T-cell (primary cell): ENCODE measurements around the gene CEBPE. TPM values are rescaled to one million over a fixed set of nuclear protein-coding genes. Genes with fewer than 3 reads are reported as not detected.

Experiments
- ATAC-seq, 4 experiments: fragments of 200-7000 bp in 3 of 4; fragments of 150-1000 bp in 1 of 4; cut with Tn5 transposase; replicated peaks in 1 of 4; 1 replicate in 3 of 4; 2 replicates in 1 of 4; pipeline ENCODE4 v1.10.0; 2021; ENCODE audit warnings: moderate library complexity in 3 of 4, mild to moderate bottlenecking in 2 of 4, moderate number of reproducible peaks in 1 of 4
- CTCF ChIA-PET, 2 donors: fragments of 300-600 bp; sonication (Branson Sonifier 250); formaldehyde crosslinking; loops; one replicate each; lab custom pipeline; 2022; ENCODE audit warnings: antibody characterized with exemption in 2 of 2; lab: Charles Lee
- POLR2A ChIA-PET, 2 donors: fragments of 300-600 bp; sonication (Branson Sonifier 250); formaldehyde crosslinking; loops; one replicate each; lab custom pipeline; 2022; ENCODE audit warnings: antibody characterized with exemption in 2 of 2; lab: Charles Lee
- DNase-seq, 35 experiments: peaks; one replicate each; pipeline versions ENCODE4 v3.0.0 to v3.0.0-alpha.2; 2013 to 2023
- H3K27ac ChIP-seq: one replicate; pipeline ENCODE4 v1.5.1; 2013; ENCODE audit warnings: low read length
- H3K27me3 ChIP-seq, 2 experiments: replicated peaks in 1 of 2; 1 replicate in 1 of 2; 2 replicates in 1 of 2; pipeline versions ENCODE4 v1.6.1 to v1.7.0; 2013; ENCODE audit warnings: low read length in 1 of 2, mixed read lengths in 1 of 2; ENCODE audit not compliant: control insufficient read depth in 2 of 2, insufficient read depth in 2 of 2; ENCODE audit errors: extremely low read depth in 1 of 2
- H3K36me3 ChIP-seq, 2 donors: 1 replicate in 1 of 2; 2 replicates in 1 of 2; pipeline versions ENCODE4 v1.6.1 to v1.7.0; 2013; ENCODE audit warnings: low read length in 1 of 2; ENCODE audit not compliant: control insufficient read depth in 2 of 2, insufficient read depth in 1 of 2; ENCODE audit errors: extremely low read depth in 1 of 2
- H3K4me1 ChIP-seq, 2 experiments: 1 replicate in 1 of 2; 2 replicates in 1 of 2; pipeline versions ENCODE4 v1.6.1 to v1.7.0; 2013; ENCODE audit warnings: low read length in 2 of 2, mixed read lengths in 1 of 2; ENCODE audit not compliant: insufficient read depth in 2 of 2, control insufficient read depth in 1 of 2; ENCODE audit errors: extremely low read depth in 1 of 2
- H3K4me3 ChIP-seq, 2 donors: 1 replicate in 1 of 2; 2 replicates in 1 of 2; pipeline versions ENCODE4 v1.5.1 to v1.7.0; 2013; ENCODE audit warnings: mild to moderate bottlenecking in 2 of 2, low read length in 1 of 2, moderate library complexity in 1 of 2; ENCODE audit not compliant: control insufficient read depth in 1 of 2; ENCODE audit errors: extremely low read depth in 1 of 2
- H3K9me3 ChIP-seq: 2 replicates; pipeline ENCODE4 v1.7.0; 2013
- H3K27ac Mint-ChIP-seq, 2 donors: one replicate each; pipeline ENCODE4 v1.8.0; 2020 to 2021; ENCODE audit warnings: mild to moderate bottlenecking in 2 of 2, mixed read lengths in 2 of 2
- H3K27me3 Mint-ChIP-seq, 2 donors: one replicate each; pipeline ENCODE4 v1.8.0; 2021 to 2022; ENCODE audit warnings: mixed read lengths in 2 of 2
- H3K36me3 Mint-ChIP-seq: one replicate; pipeline ENCODE4 v1.8.0; 2021; ENCODE audit warnings: mixed read lengths
- H3K4me1 Mint-ChIP-seq, 3 donors: one replicate each; pipeline ENCODE4 v1.8.0; 2020 to 2022; ENCODE audit warnings: mixed read lengths in 3 of 3, mild to moderate bottlenecking in 1 of 3
- H3K4me3 Mint-ChIP-seq, 3 donors: one replicate each; pipeline ENCODE4 v1.8.0; 2020 to 2022; ENCODE audit warnings: mild to moderate bottlenecking in 3 of 3, mixed read lengths in 3 of 3, moderate library complexity in 3 of 3
- H3K9me3 Mint-ChIP-seq, 3 donors: one replicate each; pipeline ENCODE4 v1.8.0; 2020 to 2022; ENCODE audit warnings: mixed read lengths in 3 of 3
- WGBS: methylation state at CpG from one replicate; pipeline ENCODE4 v1.1.5; 2013; ENCODE audit warnings: missing lambda C conversion rate; ENCODE audit not compliant: insufficient coverage; 5-methylcytosine and 5-hydroxymethylcytosine counted together
- total RNA-seq, 35 experiments: library from RNA in 6 of 35; stranded (reverse) in 6 of 35; fragments of 120-200 nt in 1 of 35; gene quantifications; one replicate each; pipeline versions ENCODE4 v1.2.1 to v1.2.4 and lab custom pipeline; 2013 to 2026

Gene CEBPE
- total RNA-seq, 5 donors from 2014 or later (not counting 1 experiment from before 2014, with no cell fraction given) = 0.33 to 0.82 (median 0.53) TPM

DNA sequence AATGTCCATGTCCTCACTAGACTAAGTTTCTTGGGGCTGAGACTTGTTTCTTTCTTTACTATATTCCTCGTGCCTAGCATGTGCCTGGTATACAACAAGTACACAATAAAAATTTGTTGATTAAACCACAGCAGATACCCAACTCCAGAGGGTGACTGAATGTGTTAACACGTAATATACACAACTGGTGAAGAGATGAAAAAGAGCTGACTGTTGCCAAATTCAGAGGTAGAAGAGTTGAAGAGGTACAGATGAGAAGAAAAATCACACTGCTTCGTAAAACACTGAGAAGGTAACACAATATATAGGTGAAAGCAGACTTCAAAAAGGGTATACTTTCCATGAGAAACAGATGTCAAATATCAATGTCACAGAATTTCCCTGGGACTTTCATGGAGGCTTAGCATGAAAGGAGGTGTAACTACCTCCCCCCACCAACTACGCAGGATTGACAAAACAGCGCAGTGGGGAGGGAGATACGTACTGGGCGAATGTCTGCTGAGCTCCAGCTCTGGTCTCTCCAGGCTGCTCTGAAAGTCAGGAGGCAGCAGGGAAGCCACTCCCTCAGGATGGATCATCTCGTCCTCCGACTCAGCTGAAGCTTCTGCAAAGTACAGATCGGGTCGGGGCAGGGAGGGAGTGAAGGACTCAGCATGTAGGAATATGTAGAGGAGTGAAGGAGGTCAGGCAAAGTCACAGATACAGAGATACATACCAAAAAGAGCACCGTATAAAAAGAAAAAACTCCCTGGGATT, 29.4 kb downstream of the CEBPE start:
- Histone ChIP-seq H3K4me3 (no peak overlapping the region), H3K27ac (no peak overlapping the region), H3K36me3 (peaks cover 3 to 83% of the 10 kb centered on the region in 2 donors), H3K27me3 (no peaks in the 10 kb centered on the region), H3K4me1 (peaks cover 11 to 12% of the 10 kb centered on the region in 2 experiments), H3K9me3 (no peaks in the 10 kb centered on the region)
- H3K27me3 Mint-ChIP-seq = no peaks in the 10 kb centered on the region
- CTCF ChIA-PET = interaction anchor here (1.1 to 2.3 kb wide), 3 partner anchors 12 to 66 kb away, joined by 3 to 8 read pairs (median 6); no protein-coding TSS in a partner anchor
- no peaks in the 10 kb centered on the region for H3K9me3 Mint-ChIP-seq
- H3K4me1 Mint-ChIP-seq = peaks cover 31 to 60% (median 57%) of the 10 kb centered on the region in 3 donors
- no peak overlapping the region for H3K27ac Mint-ChIP-seq
- peaks cover 43% of the 10 kb centered on the region for H3K36me3 Mint-ChIP-seq
- ATAC-seq (no peak), DNase-seq (peak in 1 of 35 experiments; percentile 2)
- POLR2A ChIA-PET = interaction anchor here in 1 of 2 donors (0.5 to 0.6 kb wide), 2 partner anchors 10 to 72 kb away, joined by 4 to 7 read pairs; no protein-coding TSS in a partner anchor
- 96% methylated on average over 5 of the region's 12 CpGs for WGBS
- no peak overlapping the region for H3K4me3 Mint-ChIP-seq

DNA sequence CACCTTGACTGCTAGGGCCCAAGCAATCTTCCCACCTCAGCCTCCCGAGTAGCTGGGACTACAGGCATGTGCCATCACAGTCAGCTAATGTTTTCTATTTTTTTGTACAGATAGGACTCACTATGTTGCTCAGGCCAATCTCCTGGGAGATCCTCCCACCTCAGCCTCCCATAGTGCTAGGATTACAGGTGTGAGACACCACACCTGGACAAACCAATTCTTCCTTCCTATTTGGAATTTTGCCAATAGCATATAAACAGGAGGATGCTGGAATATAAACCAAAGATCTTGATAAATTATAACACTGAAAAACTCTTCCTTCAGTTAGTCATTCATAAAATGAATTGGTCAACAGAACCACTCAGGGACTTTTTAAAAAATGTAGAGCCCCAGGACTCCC, 32.5 kb downstream of the CEBPE start:
- WGBS = no CpG with 5 or more reads among the region's 1 CpG
- H3K9me3 Mint-ChIP-seq = no peaks in the 10 kb centered on the region
- peaks cover 17 to 91% of the 10 kb centered on the region in 2 donors for H3K36me3 ChIP-seq
- no peak overlapping the region for H3K4me3 ChIP-seq
- H3K9me3 ChIP-seq = no peaks in the 10 kb centered on the region
- H3K27ac Mint-ChIP-seq = no peak overlapping the region
- H3K27ac ChIP-seq = no peak overlapping the region
- ChIA-PET CTCF (interaction anchor here (0.6 to 1.8 kb wide), 4 partner anchors 9 to 100 kb away, joined by 3 to 7 read pairs (median 3); no protein-coding TSS in a partner anchor), POLR2A (no interaction called here)
- H3K27me3 ChIP-seq = no peaks in the 10 kb centered on the region
- H3K4me1 Mint-ChIP-seq = peaks cover 29 to 50% (median 41%) of the 10 kb centered on the region in 3 donors
- peaks cover 43% of the 10 kb centered on the region for H3K36me3 Mint-ChIP-seq
- no peak for ATAC-seq
- DNase-seq = peak in 1 of 35 experiments; percentile 0
- H3K27me3 Mint-ChIP-seq = no peaks in the 10 kb centered on the region
- no peak overlapping the region for H3K4me3 Mint-ChIP-seq
- peaks cover 0 to 3% of the 10 kb centered on the region in 2 experiments for H3K4me1 ChIP-seq

DNA sequence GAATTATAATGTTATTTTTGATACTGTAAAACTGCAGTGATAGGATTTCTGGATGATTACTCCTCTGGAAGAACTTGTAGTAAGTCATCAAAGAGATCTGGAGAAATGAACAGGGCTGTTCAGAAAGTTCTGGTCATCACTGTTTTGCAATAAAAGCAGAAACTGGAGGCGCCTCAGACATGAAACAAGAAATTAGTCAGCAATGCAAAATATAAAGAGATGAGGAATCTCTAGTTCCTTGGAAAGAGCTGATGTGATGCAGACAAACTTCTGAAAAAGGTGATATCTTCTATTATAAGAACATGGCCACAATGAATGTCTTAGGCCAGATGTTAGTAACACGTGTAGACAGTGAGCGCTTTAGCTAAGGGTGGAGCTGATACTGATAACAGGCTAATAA, 33.6 kb downstream of the CEBPE start:
- Mint-ChIP-seq H3K4me1 (peaks cover 27 to 54% (median 36%) of the 10 kb centered on the region in 3 donors), H3K4me3 (no peak overlapping the region), H3K27ac (no peak overlapping the region), H3K9me3 (no peaks in the 10 kb centered on the region), H3K27me3 (no peaks in the 10 kb centered on the region), H3K36me3 (peaks cover 51% of the 10 kb centered on the region)
- ChIA-PET CTCF (interaction anchor here (0.5 to 1.8 kb wide), 4 partner anchors 8 to 99 kb away, joined by 3 to 7 read pairs (median 3); no protein-coding TSS in a partner anchor), POLR2A (no interaction called here)
- no peak for ATAC-seq
- Histone ChIP-seq H3K4me1 (no peaks in the 10 kb centered on the region), H3K9me3 (no peaks in the 10 kb centered on the region), H3K27me3 (no peaks in the 10 kb centered on the region), H3K36me3 (peaks cover 14 to 92% of the 10 kb centered on the region in 2 donors), H3K27ac (no peak overlapping the region), H3K4me3 (no peak overlapping the region)
- DNase-seq = no peak
- 79% methylated on average over 2 of the region's 3 CpGs for WGBS

DNA sequence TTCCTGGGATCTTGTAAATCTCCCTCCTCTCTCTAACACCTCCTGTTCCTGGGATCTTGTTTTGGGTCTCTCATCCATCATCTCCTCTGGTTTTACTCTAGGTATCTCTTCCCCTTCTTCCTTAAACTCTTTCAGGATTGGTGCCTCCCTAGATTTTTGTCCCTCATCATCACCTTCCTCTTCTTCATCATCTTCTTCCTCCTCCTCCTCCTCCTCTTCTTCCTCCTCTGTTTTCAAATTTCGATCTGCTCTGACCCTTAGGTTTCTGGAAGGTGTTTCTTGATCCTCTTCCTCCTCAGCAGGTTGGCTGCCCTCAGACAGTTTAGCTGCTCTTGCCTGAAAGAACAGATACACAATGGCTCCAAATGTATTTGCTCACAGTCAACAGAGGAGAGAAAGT, 38.6 kb downstream of the CEBPE start:
- Mint-ChIP-seq H3K9me3 (no peaks in the 10 kb centered on the region), H3K27ac (peak overlapping the region; percentile 1 to 65), H3K4me3 (no peak overlapping the region), H3K36me3 (peaks cover 57% of the 10 kb centered on the region), H3K27me3 (no peaks in the 10 kb centered on the region), H3K4me1 (peaks cover 6 to 16% (median 8%) of the 10 kb centered on the region in 3 donors)
- ChIA-PET POLR2A (interaction anchor here in 1 of 2 donors (0.7 kb wide), 1 partner anchor 15 kb away, joined by 3 read pairs; the partner anchor contains the start of genes ACIN1 and C14orf119), CTCF (interaction anchor here (0.5 to 3.0 kb wide), 7 partner anchors 11 to 1256 kb away, joined by 3 to 11 read pairs (median 5); no protein-coding TSS in a partner anchor)
- WGBS = no CpG with 5 or more reads among the region's 1 CpG
- DNase-seq (no peak), ATAC-seq (no peak)
- Histone ChIP-seq H3K27ac (no peak overlapping the region), H3K4me3 (no peak overlapping the region), H3K4me1 (no peaks in the 10 kb centered on the region), H3K36me3 (peaks cover 23 to 92% of the 10 kb centered on the region in 2 donors), H3K27me3 (no peaks in the 10 kb centered on the region), H3K9me3 (no peaks in the 10 kb centered on the region)

DNA sequence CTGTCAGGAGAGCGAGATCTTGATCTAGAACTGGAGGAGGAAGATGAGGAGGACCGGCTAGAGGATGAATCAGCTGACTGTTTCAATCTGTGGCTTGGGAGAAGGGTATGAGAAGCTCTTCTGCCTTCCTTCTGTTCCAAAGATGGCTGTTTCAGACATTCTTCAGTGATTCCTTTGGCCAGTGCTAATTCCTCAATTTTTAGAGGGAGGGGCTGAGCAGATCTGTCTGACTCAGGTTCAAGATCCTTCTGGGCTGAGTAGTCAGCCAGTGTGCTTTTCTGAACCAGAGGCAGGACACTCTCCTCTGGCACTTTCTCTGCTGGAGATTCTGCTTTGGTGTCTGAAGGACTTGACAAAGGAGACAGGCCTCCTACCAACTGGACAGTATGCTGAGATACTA, 39.3 kb downstream of the CEBPE start:
- CTCF ChIA-PET = interaction anchor here in 1 of 2 donors (1.0 to 1.1 kb wide), 2 partner anchors 11 to 93 kb away, joined by 5 read pairs; no protein-coding TSS in a partner anchor

DNA sequence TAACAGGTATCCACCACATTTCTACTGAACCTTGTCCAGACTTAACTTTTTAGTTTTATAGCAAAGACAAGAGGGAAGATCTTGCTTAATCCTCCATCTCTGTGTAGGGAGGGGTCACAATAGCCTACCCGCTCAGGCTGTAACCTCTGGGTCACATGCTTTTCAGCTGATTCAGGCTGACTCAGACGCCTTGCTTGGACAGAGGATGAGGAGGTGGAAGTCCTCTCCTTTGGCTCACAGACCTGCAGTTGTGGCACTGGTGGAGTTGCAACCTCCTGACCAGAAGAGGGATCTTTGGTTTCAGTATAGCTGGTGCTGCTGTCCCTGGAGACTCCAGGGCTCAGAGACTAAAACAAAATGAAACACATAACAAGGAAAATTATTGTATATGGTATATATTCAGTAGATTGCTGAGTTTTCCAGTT, 40.4 kb downstream of the CEBPE start:
- H3K4me1 Mint-ChIP-seq = peaks cover 2 to 8% (median 6%) of the 10 kb centered on the region in 3 donors
- Histone ChIP-seq H3K36me3 (peaks cover 29 to 95% of the 10 kb centered on the region in 2 donors), H3K4me1 (no peaks in the 10 kb centered on the region), H3K9me3 (no peaks in the 10 kb centered on the region), H3K27ac (no peak overlapping the region), H3K4me3 (no peak overlapping the region), H3K27me3 (no peaks in the 10 kb centered on the region)
- H3K27me3 Mint-ChIP-seq = no peaks in the 10 kb centered on the region
- POLR2A ChIA-PET = no interaction called here
- DNase-seq (no peak), ATAC-seq (no peak)
- no peak overlapping the region for H3K27ac Mint-ChIP-seq
- peaks cover 55% of the 10 kb centered on the region for H3K36me3 Mint-ChIP-seq
- no peak overlapping the region for H3K4me3 Mint-ChIP-seq
- WGBS = 83% methylated on average over 1 of the region's 2 CpGs
- H3K9me3 Mint-ChIP-seq = no peaks in the 10 kb centered on the region
- CTCF ChIA-PET = interaction anchor here (1.1 to 4.6 kb wide), 3 partner anchors 8 to 16 kb away, joined by 3 to 34 read pairs (median 7); partner anchors contain the start of genes ACIN1 (in 1 of the 2) and C14orf119 (in 1 of the 2)

More for the DNA sequence above, 39.3 kb downstream of the CEBPE start:
- H3K9me3 Mint-ChIP-seq = no peaks in the 10 kb centered on the region
- peaks cover 57% of the 10 kb centered on the region for H3K36me3 Mint-ChIP-seq
- H3K9me3 ChIP-seq = no peaks in the 10 kb centered on the region
- peak in 1 of 35 experiments; percentile 1 for DNase-seq
- H3K27me3 ChIP-seq = no peaks in the 10 kb centered on the region
- H3K4me1 ChIP-seq = no peaks in the 10 kb centered on the region
- POLR2A ChIA-PET = no interaction called here
- no peak overlapping the region for H3K4me3 Mint-ChIP-seq
- no peaks in the 10 kb centered on the region for H3K27me3 Mint-ChIP-seq
- H3K27ac Mint-ChIP-seq = no peak overlapping the region
- H3K4me1 Mint-ChIP-seq = peaks cover 4 to 9% (median 6%) of the 10 kb centered on the region in 3 donors
- ATAC-seq = no peak
- no peak overlapping the region for H3K4me3 ChIP-seq
- WGBS = 100% methylated on average over 2 of the region's 2 CpGs
- H3K27ac ChIP-seq = no peak overlapping the region
- peaks cover 25 to 93% of the 10 kb centered on the region in 2 donors for H3K36me3 ChIP-seq
